Gastrocnemius medialis (tissue), 4 donors: Measurements from ENCODE around the gene COL23A1.

ENCODE experiments used
- CTCF ChIP-seq, 5 experiments: fragments of 450-650 bp in 3 of 5; fragments of 200-600 bp in 2 of 5; sonication (generic) in 2 of 5; IDR thresholded peaks in 4 of 5; conservative IDR thresholded peaks in 1 of 5; 1 replicate in 4 of 5; 2 replicates in 1 of 5; pipeline ENCODE4 v1.5.1; 2016 to 2019; ENCODE audit warnings: antibody characterized with exemption in 5 of 5, mild to moderate bottlenecking in 3 of 5, moderate library complexity in 3 of 5
- POLR2A ChIP-seq, 2 donors: fragments of 450-650 bp; IDR thresholded peaks; one replicate each; pipeline ENCODE4 v1.6.1; 2017; ENCODE audit warnings: antibody characterized with exemption in 2 of 2, mild to moderate bottlenecking in 2 of 2, moderate library complexity in 2 of 2

DNA sequence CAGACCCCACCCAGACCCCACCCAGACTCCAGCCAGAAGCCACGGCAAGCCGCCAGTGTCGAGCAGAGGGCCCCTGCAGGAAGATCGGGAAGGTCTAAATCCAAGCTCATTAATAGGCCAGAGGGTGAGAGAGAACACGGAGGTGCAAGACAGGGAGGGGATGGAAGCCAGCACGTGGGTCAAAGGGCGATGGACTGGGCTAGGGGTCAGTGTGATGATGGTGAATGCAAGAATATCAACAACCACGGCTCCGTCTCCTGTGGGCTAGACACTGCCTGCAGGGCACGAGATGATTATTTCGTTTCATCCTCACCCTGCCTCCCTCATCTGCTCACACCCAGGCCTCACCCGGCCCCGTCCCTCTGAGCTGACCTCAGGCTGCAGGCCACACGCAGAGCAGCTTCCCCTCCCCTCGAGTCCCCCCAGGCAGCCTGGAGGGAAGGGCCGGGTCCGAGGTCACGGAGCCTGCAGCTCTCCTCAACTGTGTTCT, 122.0 kb downstream of the COL23A1 start:
- TF ChIP-seq POLR2A (IDR thresholded peaks at IDR 0.05): no peak
- TF ChIP-seq CTCF (IDR thresholded peaks at IDR 0.05 in 4 of 5, conservative IDR thresholded peaks at IDR 0.05 in 1 of 5): no peak
